ENCODE measurements around the gene KAT14.

DNA sequence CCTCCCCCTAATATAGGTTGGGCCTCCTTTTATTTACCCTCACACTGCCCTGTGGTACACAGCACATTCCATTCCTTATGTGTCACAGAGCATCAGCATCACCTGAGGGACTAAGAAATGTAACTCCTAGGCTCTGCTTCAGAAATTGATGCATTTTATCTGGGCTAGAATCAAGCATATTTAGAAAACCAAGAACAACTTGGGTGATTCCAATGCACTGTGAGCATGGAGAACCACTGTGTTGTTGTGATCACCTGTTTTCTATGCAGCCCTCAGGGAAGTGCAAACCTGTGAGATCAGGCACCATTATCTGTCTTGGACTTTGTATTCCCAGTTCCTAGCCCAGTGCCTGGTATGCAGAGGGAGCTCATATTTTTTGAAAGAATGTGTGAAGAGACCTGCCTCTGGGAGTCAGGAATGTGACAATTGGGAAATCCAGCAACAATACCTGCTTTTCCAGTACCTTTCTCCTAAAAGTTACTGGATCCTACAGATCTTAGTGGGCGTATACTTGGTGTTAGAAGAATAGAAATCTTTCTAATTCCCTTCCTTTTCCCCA is 7.0 kb downstream of the KAT14 start:
- TF ChIP-seq POLR2A (IDR thresholded peaks at IDR 0.05) (no peak), CTCF (IDR thresholded peaks at IDR 0.05) (no peak)

Measured in right lobe of liver (tissue), 4 donors.